GM19324 (cell line): ENCODE results near the gene CLECL1.
"Not testable (repeated sequence)": the region's sequence is repeated elsewhere in the genome, so short reads cannot be mapped to it uniquely, and the experiment has no call there.

Experiments
- ATAC-seq: cut with Tn5 transposase; IDR thresholded peaks from one replicate; pipeline ENCODE4 v1.9.1; 2021; ENCODE audit warnings: mild to moderate bottlenecking, moderate library complexity; ENCODE audit not compliant: unreplicated experiment, low FRiP score

CLECL1 gene

DNA sequence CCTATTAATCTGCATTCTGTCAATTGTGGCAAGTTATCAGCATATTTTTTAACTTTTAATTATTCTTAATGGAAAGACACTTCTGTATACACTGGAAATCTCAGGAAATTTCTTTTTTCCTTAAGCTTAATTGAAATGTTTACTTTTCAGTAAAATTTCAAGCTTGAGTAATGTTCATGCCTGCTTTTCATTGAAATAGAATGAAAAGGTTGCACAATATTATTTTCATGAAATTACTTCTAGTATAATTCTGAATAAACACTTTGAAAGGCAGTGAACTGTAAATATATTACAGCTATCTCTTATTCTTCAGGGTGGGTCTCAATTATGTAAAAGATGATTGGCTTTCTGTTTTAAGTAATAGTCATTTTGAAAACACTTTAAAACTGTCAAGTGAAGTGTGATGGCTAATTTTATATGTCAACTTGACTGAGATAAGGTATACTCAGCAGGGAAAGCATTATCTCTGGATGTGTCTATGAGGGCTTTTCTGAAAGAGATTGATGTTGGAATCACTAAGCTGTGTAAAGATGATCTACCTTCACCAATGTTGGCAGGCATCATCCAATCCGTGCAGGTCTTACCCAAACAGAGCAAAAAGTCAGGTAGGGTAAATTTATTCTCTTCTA is 33.5 kb downstream of the CLECL1 start:
- ATAC-seq: no peak

GRCh38 chr12:9698681-9699080 is 34.2 kb downstream of the CLECL1 start:
- ATAC-seq: no peak

DNA sequence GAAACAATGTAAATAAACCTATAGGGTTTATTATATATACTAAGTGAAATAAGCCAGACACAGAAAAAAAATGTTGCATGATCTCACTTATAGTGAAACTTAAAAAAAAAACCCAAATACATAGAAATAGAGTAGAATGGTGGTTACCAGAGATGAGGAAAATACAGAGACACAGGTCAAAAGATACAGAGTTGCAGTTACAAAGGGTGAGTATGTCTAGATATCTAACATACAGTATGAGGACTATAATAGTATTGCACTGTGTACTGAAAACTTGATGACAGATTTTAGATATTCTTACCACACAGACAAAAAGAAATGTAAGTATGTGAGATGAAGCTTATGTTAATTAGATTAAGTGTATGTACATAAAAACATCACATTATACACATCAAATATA is 35.3 kb downstream of the CLECL1 start:
- no peak for ATAC-seq

- ATAC-seq: not testable (repeated sequence)
These were observed 37.2 kb downstream of the CLECL1 start for GRCh38 chr12:9695661-9696060.

- ATAC-seq: not testable (repeated sequence)
These were observed 37.7 kb downstream of the CLECL1 start for GRCh38 chr12:9695150-9695549.

DNA sequence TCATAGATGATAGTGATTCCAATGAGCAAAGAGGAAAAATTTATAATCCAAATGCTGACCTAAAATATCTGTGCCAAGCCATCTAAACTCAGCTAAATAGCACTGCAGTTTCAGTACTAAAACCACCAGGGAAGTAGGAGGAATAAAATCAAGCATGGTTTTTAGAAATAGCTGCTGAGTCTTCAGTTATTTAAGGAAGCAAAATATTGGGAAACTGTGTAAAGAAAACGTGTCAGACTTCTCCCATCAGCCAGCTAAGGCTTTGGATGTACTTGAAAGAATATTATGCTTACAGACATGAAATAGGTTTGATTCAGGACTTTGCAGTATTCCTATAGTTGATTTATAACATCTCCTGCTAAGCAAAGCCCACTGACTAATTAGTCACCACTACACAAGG is 38.7 kb downstream of the CLECL1 start:
- no peak for ATAC-seq

GRCh38 chr12:9692909-9693308 is 40.0 kb downstream of the CLECL1 start:
- no peak for ATAC-seq

DNA sequence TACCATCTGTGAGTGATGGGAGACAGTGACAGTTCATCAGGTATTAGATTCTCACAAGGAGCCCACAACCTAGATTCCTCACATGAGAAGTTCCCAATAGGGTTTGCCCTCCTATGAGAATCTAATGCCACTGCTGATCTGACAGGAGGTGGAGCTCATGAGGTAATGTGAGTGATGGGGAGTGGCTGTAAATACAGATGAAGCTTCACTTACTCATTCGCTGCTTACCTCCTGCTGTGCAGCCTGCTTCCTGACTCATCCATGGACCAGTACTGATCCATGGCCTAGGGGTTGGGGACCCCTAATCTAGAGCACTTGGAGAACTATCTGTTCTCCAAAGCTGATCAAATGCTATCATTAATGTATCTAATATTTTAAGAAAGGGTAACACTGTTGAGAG is 45.7 kb downstream of the CLECL1 start:
- ATAC-seq: no peak

DNA sequence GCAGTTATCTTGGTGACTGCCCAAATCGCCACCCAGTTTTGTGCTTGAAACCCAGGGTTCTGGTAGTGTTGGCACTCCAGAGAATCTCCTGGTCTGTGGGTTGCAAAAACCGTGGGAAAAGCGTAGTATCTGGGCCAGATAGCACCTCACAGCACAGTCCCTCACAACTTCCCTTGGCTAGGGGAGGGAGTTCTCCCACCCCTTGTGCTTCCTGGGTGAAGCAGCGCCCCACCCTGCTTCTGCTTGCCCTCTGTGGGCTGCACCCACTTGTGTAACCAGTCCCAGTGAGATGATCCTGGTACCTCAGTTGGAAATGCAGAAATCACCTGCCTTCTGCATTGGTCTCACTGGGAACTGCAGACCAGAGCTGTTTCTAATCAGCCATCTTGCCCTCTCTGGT is 47.0 kb downstream of the CLECL1 start:
- no peak for ATAC-seq

DNA sequence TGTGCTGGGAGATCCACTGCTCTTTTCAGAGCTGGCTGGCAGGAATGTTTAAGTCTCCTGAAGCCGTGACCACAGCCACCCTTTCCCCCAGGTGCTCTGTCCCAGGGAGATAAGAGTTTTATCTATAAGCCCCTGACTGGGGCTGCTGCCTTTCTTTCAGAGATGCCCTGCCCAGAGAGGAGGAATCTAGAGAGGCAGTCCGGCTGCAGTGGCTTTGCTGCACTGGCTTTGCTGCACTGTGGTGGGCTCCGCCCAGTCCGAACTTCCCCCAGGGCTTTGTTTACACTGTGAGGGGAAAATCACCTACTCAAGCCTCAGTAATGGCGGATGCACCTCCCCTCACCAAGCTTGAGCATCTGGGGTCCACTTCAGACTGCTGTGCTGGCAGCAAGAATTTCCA is 47.5 kb downstream of the CLECL1 start:
- ATAC-seq: not testable (repeated sequence)

GRCh38 chr12:9682949-9683348 is 49.9 kb downstream of the CLECL1 start:
- not testable (repeated sequence) for ATAC-seq

DNA sequence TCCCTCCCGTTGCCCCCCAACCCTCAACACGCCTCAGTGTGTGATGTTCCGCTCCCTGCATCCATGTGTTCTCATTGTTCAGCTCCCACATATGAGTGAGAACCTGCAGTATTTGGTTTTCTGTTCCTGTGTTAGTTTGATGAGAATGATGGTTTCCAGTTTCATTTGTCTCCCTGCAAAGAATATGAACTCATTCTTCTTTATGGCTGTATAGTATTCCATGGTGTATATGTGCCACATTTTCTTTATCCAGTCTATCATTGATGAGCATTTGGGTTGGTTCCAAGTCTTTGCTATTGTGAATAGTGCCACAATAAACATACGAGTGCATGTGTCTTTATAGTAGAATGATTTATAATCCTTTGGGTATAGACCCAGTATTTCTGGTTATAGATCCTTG is 50.4 kb downstream of the CLECL1 start:
- ATAC-seq: not testable (repeated sequence)

DNA sequence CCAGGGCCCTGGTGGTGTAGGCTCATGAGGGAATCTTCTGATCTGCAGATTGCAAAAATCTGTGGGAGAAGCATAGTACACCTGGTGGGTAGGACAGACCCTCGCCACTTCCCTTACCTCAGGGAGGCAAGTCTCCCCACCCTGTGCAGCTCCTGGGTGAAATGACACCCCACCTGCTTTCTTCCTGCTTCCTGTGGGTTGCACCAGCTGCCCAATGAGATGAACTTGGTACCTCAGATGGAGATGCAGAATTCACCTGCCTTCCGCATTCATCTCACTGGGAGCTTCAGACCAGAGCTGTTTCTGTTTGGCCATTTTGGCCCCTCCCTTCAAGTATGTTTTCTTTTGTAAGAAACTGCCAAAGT is 58.7 kb downstream of the CLECL1 start:
- peak; percentile 26 for ATAC-seq

DNA sequence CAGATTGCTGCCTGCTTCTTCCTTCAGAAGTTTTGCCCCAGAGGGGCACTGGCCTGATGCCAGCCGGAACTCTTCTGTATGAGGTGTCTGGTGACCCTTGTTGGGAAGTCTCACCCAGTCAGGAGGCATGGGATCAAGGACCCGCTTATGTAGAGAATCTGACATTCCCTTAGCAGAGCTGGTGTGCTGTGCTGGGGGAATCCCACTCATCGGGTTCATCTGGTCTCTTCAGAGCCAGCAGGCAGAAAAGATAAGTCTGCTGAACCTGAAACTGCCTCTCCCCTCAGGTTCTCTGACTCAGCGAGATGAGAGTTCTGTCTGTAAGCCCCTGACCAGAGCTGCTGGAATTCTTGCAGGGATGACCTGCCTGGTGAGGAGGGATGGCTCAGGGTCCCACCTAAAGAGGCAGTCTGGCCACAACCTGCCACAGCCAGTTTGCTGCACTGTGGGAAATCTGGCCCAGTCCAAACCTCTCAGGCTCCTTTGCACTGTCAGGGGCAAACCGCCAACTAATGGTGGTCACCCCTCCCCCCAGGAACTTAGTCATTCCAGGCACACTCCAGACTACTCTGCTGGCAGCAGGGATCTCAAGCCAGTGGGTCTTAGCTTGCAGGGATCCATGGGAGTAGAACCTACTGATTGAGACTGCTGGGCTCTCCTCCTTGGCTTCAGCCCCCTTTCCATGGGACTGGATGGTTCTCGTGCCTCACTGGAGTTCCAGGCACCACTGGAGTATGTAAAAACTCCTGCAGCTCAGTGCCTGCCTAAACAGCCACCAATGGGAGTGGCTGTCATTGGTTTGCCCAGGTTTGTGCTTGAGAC is 59.3 kb downstream of the CLECL1 start:
- peak; percentile 23 for ATAC-seq
